HepG2 (cell line): ENCODE data around the gene PCTP. TPM values are rescaled to one million over a fixed set of nuclear protein-coding genes. Genes with fewer than 3 reads are reported as not detected.

Source experiments
- AGO2 ChIP-seq: fragments of 200-400 bp; formaldehyde crosslinking; optimal IDR thresholded peaks from 2 replicates; pipeline ENCODE3; 2017; ENCODE audit warnings: mild to moderate bottlenecking, low read depth, low read length, moderate library complexity
- FLYWCH1 ChIP-seq: sonication (generic); formaldehyde crosslinking; IDR thresholded peaks from 2 replicates; pipeline ENCODE4 v1.8.1; 2023; ENCODE audit warnings: mild to moderate bottlenecking, missing genetic modification reagents
- KLF13 ChIP-seq: sonication (generic); formaldehyde crosslinking; IDR thresholded peaks from 2 replicates; pipeline ENCODE4 v1.4.0; 2020; ENCODE audit warnings: mild to moderate bottlenecking, missing genetic modification reagents
- PPARG ChIP-seq: conservative IDR thresholded peaks from 2 replicates; pipeline ENCODE4 v1.6.1; 2016; ENCODE audit warnings: missing biosample characterization, missing genetic modification reagents
- SNAPC4 ChIP-seq: sonication (generic); formaldehyde crosslinking; IDR thresholded peaks from 2 replicates; pipeline ENCODE4 v1.4.0; 2020; ENCODE audit warnings: mild to moderate bottlenecking, missing genetic modification reagents
- SRSF4 ChIP-seq: fragments of 200-400 bp; formaldehyde crosslinking; IDR thresholded peaks from one replicate; pipeline ENCODE4 v1.6.1; 2018; ENCODE audit warnings: mild to moderate bottlenecking, low read depth, low read length, moderate library complexity; ENCODE audit not compliant: poor library complexity, severe bottlenecking
- THAP11 ChIP-seq: IDR thresholded peaks from 2 replicates; pipeline ENCODE4 v1.6.1; 2016; ENCODE audit warnings: missing biosample characterization, missing genetic modification reagents
- TRIM24 ChIP-seq: sonication (generic); formaldehyde crosslinking; IDR thresholded peaks from 2 replicates; pipeline ENCODE4 v1.8.0; 2022; ENCODE audit warnings: mild to moderate bottlenecking, missing genetic modification reagents
- ZBTB10 ChIP-seq: sonication (generic); formaldehyde crosslinking; IDR thresholded peaks from 2 replicates; pipeline ENCODE4 v1.4.0; 2020; ENCODE audit warnings: missing genetic modification reagents, borderline replicate concordance
- ZBTB3 ChIP-seq: sonication (generic); formaldehyde crosslinking; IDR thresholded peaks from 2 replicates; pipeline ENCODE4 v1.4.0; 2020; ENCODE audit warnings: low read depth, mild to moderate bottlenecking, moderate library complexity, missing genetic modification reagents, borderline replicate concordance
- ZFP62 ChIP-seq: sonication (generic); formaldehyde crosslinking; IDR thresholded peaks from 2 replicates; pipeline ENCODE4 v1.4.0; 2020; ENCODE audit warnings: missing genetic modification reagents
- ZNF281 ChIP-seq: sonication (generic); formaldehyde crosslinking; IDR thresholded peaks from 2 replicates; pipeline ENCODE4 v1.4.0; 2020; ENCODE audit warnings: missing genetic modification reagents, borderline replicate concordance
- ZNF30 ChIP-seq: sonication (generic); formaldehyde crosslinking; IDR thresholded peaks from 2 replicates; pipeline ENCODE4 v1.5.0; 2020; ENCODE audit warnings: mild to moderate bottlenecking, missing genetic modification reagents
- ZNF501 ChIP-seq: sonication (generic); formaldehyde crosslinking; IDR thresholded peaks from 2 replicates; pipeline ENCODE4 v1.5.1; 2020; ENCODE audit warnings: mild to moderate bottlenecking, moderate library complexity, missing genetic modification reagents
- ZNF546 ChIP-seq: sonication (generic); formaldehyde crosslinking; conservative IDR thresholded peaks from 2 replicates; pipeline ENCODE4 v1.8.1; 2023; ENCODE audit warnings: mild to moderate bottlenecking, missing genetic modification reagents
- ZNF572 ChIP-seq: sonication (generic); formaldehyde crosslinking; IDR thresholded peaks from 2 replicates; pipeline ENCODE4 v1.5.1; 2020; ENCODE audit warnings: mild to moderate bottlenecking, missing genetic modification reagents
- ZNF724P ChIP-seq: sonication (generic); formaldehyde crosslinking; IDR thresholded peaks from 2 replicates; pipeline ENCODE4 v1.8.0; 2022; ENCODE audit warnings: missing genetic modification reagents, borderline replicate concordance
- polyA plus RNA-seq, 8 experiments: library from polyadenylated mRNA; depleted of rRNA in 3 of 8; stranded (reverse) in 7 of 8; unstranded in 1 of 8; fragments of >200 nt; fragmentation: Illumina TruSeq in 4 of 8; extraction: Trizol in 4 of 8; gene quantifications; 2 replicates each; pipeline versions ENCODE4 v1.2.1 to v1.2.3, GENCODE V29; 2011 to 2016; ENCODE audit warnings: low read depth in 4 of 8, missing spikeins in 1 of 8, mixed read lengths in 1 of 8; ENCODE audit not compliant: insufficient read depth in 1 of 8
- total RNA-seq, 5 experiments: library from RNA; depleted of rRNA; stranded (reverse); fragments of >200 nt; fragmentation: Illumina TruSeq; extraction: Trizol; gene quantifications; 2 replicates each; pipeline ENCODE4 v1.2.3, GENCODE V29; 2016; ENCODE audit warnings: low read depth in 1 of 5

The PCTP gene
- total and polyA plus RNA-seq, 2 of the 13 experiments (the other 11 are each of a cell fraction or from before 2014, with no cell fraction given) = 37.1 to 50.7 TPM

- no peak for TF ChIP-seq ZBTB10
- TF ChIP-seq ZNF724P = no peak
- no peak for TF ChIP-seq ZFP62 (CRISPR knock-in tag)
- TF ChIP-seq ZNF30 (CRISPR knock-in tag) = no peak
- no peak for TF ChIP-seq SNAPC4
- no peak for TF ChIP-seq THAP11 (CRISPR knock-in tag)
- TF ChIP-seq AGO2 = no peak
- no peak for TF ChIP-seq KLF13 (CRISPR knock-in tag)
- TF ChIP-seq FLYWCH1 (CRISPR knock-in tag) = no peak
- TF ChIP-seq ZNF572 (CRISPR knock-in tag) = no peak
- no peak for TF ChIP-seq SRSF4
- peak; percentile 76; the same call in 1 of the 2 replicates for TF ChIP-seq PPARG (CRISPR knock-in tag)
- 0 out of 2 replicates have a peak, but pooled peaks have one; percentile 15 for TF ChIP-seq ZNF546
- TF ChIP-seq ZNF501 (CRISPR knock-in tag) = no peak
- TF ChIP-seq ZBTB3 (CRISPR knock-in tag) = no peak
- no peak for TF ChIP-seq TRIM24
- 0 out of 2 replicates have a peak, but pooled peaks have one; percentile 8 for TF ChIP-seq ZNF281 (CRISPR knock-in tag)
Observed at GRCh38 chr17:55751720-55752250, 934 bp downstream of the PCTP start (continued).
